ENCODE measurements around the gene MAD1L1.
A peak's percentile ranks its signal among the peaks of the same experiment; 100 is the strongest.

DNA sequence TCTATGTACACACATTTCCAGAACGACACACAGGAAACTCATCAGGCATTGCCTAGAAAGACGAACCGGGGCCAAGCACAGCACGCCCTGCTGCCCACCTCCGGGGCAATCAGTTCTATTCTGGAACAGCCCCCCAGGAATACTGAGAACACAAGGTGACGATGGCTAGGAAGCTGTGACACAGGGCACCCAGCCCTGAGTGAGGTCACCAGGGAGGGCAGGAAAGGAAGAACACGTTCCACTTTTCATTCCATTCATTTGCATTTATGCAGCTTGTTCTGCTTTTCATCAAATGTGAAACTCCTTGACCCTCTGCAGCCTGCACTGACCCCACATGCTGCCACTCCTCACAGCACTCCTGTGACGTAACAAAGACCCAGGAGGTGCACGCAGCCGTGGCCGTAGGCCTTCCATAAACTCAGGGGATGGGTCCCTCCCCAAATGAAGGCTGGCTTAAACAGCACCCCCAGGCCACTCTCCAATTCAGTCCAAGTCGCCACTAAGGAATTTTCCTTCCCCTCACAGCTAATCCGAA is 28.9 kb downstream of the MAD1L1 start:
- TF ChIP-seq POLR2AphosphoS5 (IDR thresholded peaks at IDR 0.05; ENCODE audit: low read depth, low read length) = no peak
- TF ChIP-seq POLR2A (IDR thresholded peaks at IDR 0.05; ENCODE audit: low read depth, low read length) = 0 out of 2 replicates have a peak, but pooled peaks have one; percentile 22
- no peak for TF ChIP-seq TAF1 (IDR thresholded peaks at IDR 0.05; ENCODE audit: borderline replicate concordance, low read depth, low read length)
